ENCODE measurements around the gene LRMDA.

The LRMDA gene

GRCh38 chr10:75836064-75836463 lies 404.6 kb downstream of the LRMDA start:
- DNase-seq (ENCODE audit: low read depth), result no peak

- DNase-seq (ENCODE audit: low read depth), result no peak
Observed at GRCh38 chr10:75838486-75838885, 407.1 kb downstream of the LRMDA start.

GRCh38 chr10:75839020-75839419 lies 407.6 kb downstream of the LRMDA start:
- DNase-seq (ENCODE audit: low read depth), result no peak

GRCh38 chr10:75841266-75841665 lies 409.8 kb downstream of the LRMDA start:
- DNase-seq (ENCODE audit: low read depth), result no peak

- DNase-seq (ENCODE audit: low read depth), result no peak
Observed at GRCh38 chr10:75845176-75845947, 413.9 kb downstream of the LRMDA start.

GRCh38 chr10:75847477-75847876 lies 416.1 kb downstream of the LRMDA start:
- no peak for DNase-seq (ENCODE audit: low read depth)

GRCh38 chr10:75851580-75852345 lies 420.3 kb downstream of the LRMDA start:
- no peak for DNase-seq (ENCODE audit: low read depth)

GRCh38 chr10:75852851-75853484 lies 421.5 kb downstream of the LRMDA start:
- no peak for DNase-seq (ENCODE audit: low read depth)

GRCh38 chr10:75857269-75857846 lies 425.9 kb downstream of the LRMDA start:
- DNase-seq (ENCODE audit: low read depth), result no peak

- DNase-seq (ENCODE audit: low read depth), result no peak
Observed at GRCh38 chr10:75857896-75858295, 426.5 kb downstream of the LRMDA start.

GRCh38 chr10:75858339-75858738 lies 426.9 kb downstream of the LRMDA start:
- DNase-seq (ENCODE audit: low read depth), result no peak

- DNase-seq (ENCODE audit: low read depth), result no peak
Observed at GRCh38 chr10:75859141-75859540, 427.7 kb downstream of the LRMDA start.

- no peak for DNase-seq (ENCODE audit: low read depth)
Observed at GRCh38 chr10:75860009-75860408, 428.6 kb downstream of the LRMDA start.

GRCh38 chr10:75861582-75861981 lies 430.2 kb downstream of the LRMDA start:
- no peak for DNase-seq (ENCODE audit: low read depth)

- DNase-seq (ENCODE audit: low read depth), result no peak
Observed at GRCh38 chr10:75862935-75863334, 431.5 kb downstream of the LRMDA start.

- DNase-seq (ENCODE audit: low read depth), result no peak
Observed at GRCh38 chr10:75864717-75865116, 433.3 kb downstream of the LRMDA start.

GRCh38 chr10:75865413-75866299 lies 434.2 kb downstream of the LRMDA start:
- DNase-seq (ENCODE audit: low read depth), result no peak

GRCh38 chr10:75866300-75866625 lies 434.8 kb downstream of the LRMDA start:
- no peak for DNase-seq (ENCODE audit: low read depth)

- no peak for DNase-seq (ENCODE audit: low read depth)
Observed at GRCh38 chr10:75866731-75867130, 435.3 kb downstream of the LRMDA start.

- no peak for DNase-seq (ENCODE audit: low read depth)
Observed at GRCh38 chr10:75868574-75868973, 437.1 kb downstream of the LRMDA start.

- DNase-seq (ENCODE audit: low read depth), result no peak
Observed at GRCh38 chr10:75870039-75870645, 438.7 kb downstream of the LRMDA start.

Data from activated T-cell treated with anti-CD3 and anti-CD28 coated beads for 1 hour (primary cell).